Measurements from ENCODE around the gene ZSCAN22.

- TF ChIP-seq MXI1 (IDR thresholded peaks at IDR 0.05; ENCODE audit: borderline replicate concordance, low read depth, low read length) (no peak), CTCF (conservative IDR thresholded peaks at IDR 0.05; ENCODE audit: low read depth, low read length) (no peak), RFX5 (IDR thresholded peaks at IDR 0.05; ENCODE audit: low read depth, low read length) (no peak)
These were observed 37.4 kb downstream of the ZSCAN22 start for GRCh38 chr19:58364146-58364545.
